ENCODE measurements around the gene ABHD2. TPM values are rescaled to one million over a fixed set of nuclear protein-coding genes. Genes with fewer than 3 reads are reported as not detected.

Gene ABHD2
- total and polyA plus RNA-seq, 4 donors = 11.7 to 200 (median 59.3) TPM

- whole genome bisulfite sequencing, 2 donors = 40 to 45% methylated on average over 4 of the region's 4 CpGs
- peak; percentile 73 for ATAC-seq (ENCODE audit: insufficient read depth, low FRiP score)
- no peak overlapping the region for H3K9ac ChIP-seq (ENCODE audit: insufficient read depth in 1 of 2, low read length in 2 of 2)
Observed at GRCh38 chr15:89105147-89105546, 16.9 kb downstream of the ABHD2 start.

DNA sequence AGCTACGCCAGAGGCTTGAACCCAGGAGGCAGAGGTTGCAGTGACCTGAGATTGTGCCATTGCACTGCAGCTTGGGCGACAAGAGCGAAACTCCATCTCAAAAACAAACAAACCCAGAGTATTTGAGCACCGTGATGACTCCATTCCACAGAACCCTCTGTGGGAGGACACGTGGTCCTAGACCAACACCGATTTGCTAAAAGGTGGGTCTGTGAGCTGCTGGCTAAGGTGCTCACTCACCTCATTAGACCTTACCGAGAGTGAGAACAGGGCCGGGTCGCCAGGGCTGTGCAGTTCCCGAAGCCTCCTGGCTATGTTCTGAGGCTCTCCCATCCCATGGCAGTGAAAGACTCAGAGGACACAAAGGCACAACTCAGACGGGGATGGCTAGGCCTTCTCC lies 17.9 kb downstream of the ABHD2 start:
- ATAC-seq (ENCODE audit: insufficient read depth, low FRiP score) (no peak), DNase-seq (no peak)
- no peaks in the 10 kb centered on the region for H3K27me3 ChIP-seq (ENCODE audit: control insufficient read depth in 3 of 3, insufficient read depth in 3 of 3, low read length in 2 of 3)
- no peaks in the 10 kb centered on the region for H3K9me3 ChIP-seq (ENCODE audit: control insufficient read depth in 4 of 4, insufficient read depth in 3 of 4, low read length in 3 of 4)
- TF ChIP-seq CTCF (IDR thresholded peaks at IDR 0.05; ENCODE audit: control extremely low read depth, extremely low read depth) = no peak
- H3K36me3 ChIP-seq (ENCODE audit: control insufficient read depth in 4 of 4, insufficient read depth in 4 of 4, low read length in 4 of 4) = peaks cover 0 to 12% (median 3%) of the 10 kb centered on the region in 4 donors
- H3K27ac ChIP-seq (ENCODE audit: low read depth in 1 of 2, low read length in 1 of 2) = peak overlapping the region; percentile 26 to 76
- H3K4me1 ChIP-seq (ENCODE audit: control insufficient read depth in 5 of 5, insufficient read depth in 5 of 5, low read length in 5 of 5) = peaks cover 0 to 26% (median 5%) of the 10 kb centered on the region in 5 donors
- 77 to 86% methylated on average over 11 of the region's 11 CpGs for WGBS, 2 donors
- H3K4me3 ChIP-seq = no peak overlapping the region
- no peak overlapping the region for H3K9ac ChIP-seq (ENCODE audit: insufficient read depth in 1 of 2, low read length in 2 of 2)

More at GRCh38 chr15:89105147-89105546, 16.9 kb downstream of the ABHD2 start:
- H3K4me3 ChIP-seq = no peak overlapping the region
- no peak for DNase-seq
- H3K4me1 ChIP-seq (ENCODE audit: control insufficient read depth in 5 of 5, insufficient read depth in 5 of 5, low read length in 5 of 5) = peaks cover 0 to 31% (median 5%) of the 10 kb centered on the region in 5 donors
- H3K27ac ChIP-seq (ENCODE audit: low read depth in 1 of 2, low read length in 1 of 2) = peak overlapping the region in 1 of 2 donors; percentile 74
- H3K36me3 ChIP-seq (ENCODE audit: control insufficient read depth in 4 of 4, insufficient read depth in 4 of 4, low read length in 4 of 4) = peaks cover 0 to 12% (median 3%) of the 10 kb centered on the region in 4 donors
- no peaks in the 10 kb centered on the region for H3K9me3 ChIP-seq (ENCODE audit: control insufficient read depth in 4 of 4, insufficient read depth in 3 of 4, low read length in 3 of 4)
- TF ChIP-seq CTCF (IDR thresholded peaks at IDR 0.05; ENCODE audit: control extremely low read depth, extremely low read depth) = no peak
- no peaks in the 10 kb centered on the region for H3K27me3 ChIP-seq (ENCODE audit: control insufficient read depth in 3 of 3, insufficient read depth in 3 of 3, low read length in 2 of 3)

GRCh38 chr15:89107984-89108383 lies 19.7 kb downstream of the ABHD2 start:
- H3K4me3 ChIP-seq = no peak overlapping the region
- H3K9me3 ChIP-seq (ENCODE audit: control insufficient read depth in 4 of 4, insufficient read depth in 3 of 4, low read length in 3 of 4) = no peaks in the 10 kb centered on the region
- no peaks in the 10 kb centered on the region for H3K27me3 ChIP-seq (ENCODE audit: control insufficient read depth in 3 of 3, insufficient read depth in 3 of 3, low read length in 2 of 3)
- no peak for ATAC-seq (ENCODE audit: insufficient read depth, low FRiP score)
- DNase-seq = peak in 1 of 3 donors; percentile 21
- H3K4me1 ChIP-seq (ENCODE audit: control insufficient read depth in 5 of 5, insufficient read depth in 5 of 5, low read length in 5 of 5) = peaks cover 5 to 28% (median 11%) of the 10 kb centered on the region in 5 donors
- WGBS, 2 donors = 54 to 71% methylated on average over 5 of the region's 5 CpGs
- peaks cover 0 to 9% (median 3%) of the 10 kb centered on the region in 4 donors for H3K36me3 ChIP-seq (ENCODE audit: control insufficient read depth in 4 of 4, insufficient read depth in 4 of 4, low read length in 4 of 4)
- peak overlapping the region; percentile 30 to 71 for H3K27ac ChIP-seq (ENCODE audit: low read depth in 1 of 2, low read length in 1 of 2)
- TF ChIP-seq CTCF (IDR thresholded peaks at IDR 0.05; ENCODE audit: control extremely low read depth, extremely low read depth) = no peak
- H3K9ac ChIP-seq (ENCODE audit: insufficient read depth in 1 of 2, low read length in 2 of 2) = no peak overlapping the region

DNA sequence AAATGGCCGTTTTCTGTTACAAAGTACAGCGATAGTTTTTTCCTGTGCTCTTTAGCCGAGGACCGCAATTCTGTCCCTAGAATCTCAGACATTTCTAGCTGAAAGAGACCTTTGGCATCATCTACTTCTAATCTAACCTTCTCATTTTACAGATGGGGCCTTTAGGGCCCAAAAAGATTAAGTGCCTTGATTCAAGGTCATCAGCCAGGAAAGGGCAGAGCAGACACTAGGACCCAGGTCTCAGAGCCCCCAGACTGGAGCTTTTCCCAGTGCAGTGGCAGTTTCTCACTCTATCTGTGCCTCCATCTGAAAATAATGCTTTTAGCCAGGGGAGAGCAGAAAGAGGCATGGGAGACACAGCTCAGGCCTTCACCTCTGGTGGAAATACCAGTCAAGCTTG lies 20.6 kb downstream of the ABHD2 start:
- 80 to 90% methylated on average over 4 of the region's 4 CpGs for WGBS, 2 donors
- H3K36me3 ChIP-seq (ENCODE audit: control insufficient read depth in 4 of 4, insufficient read depth in 4 of 4, low read length in 4 of 4) = peaks cover 0 to 6% (median 3%) of the 10 kb centered on the region in 4 donors
- H3K27ac ChIP-seq (ENCODE audit: low read depth in 1 of 2, low read length in 1 of 2) = peak overlapping the region; percentile 18 to 23
- TF ChIP-seq CTCF (IDR thresholded peaks at IDR 0.05; ENCODE audit: control extremely low read depth, extremely low read depth) = no peak
- H3K9ac ChIP-seq (ENCODE audit: insufficient read depth in 1 of 2, low read length in 2 of 2) = no peak overlapping the region
- no peak for ATAC-seq (ENCODE audit: insufficient read depth, low FRiP score)
- DNase-seq = no peak
- H3K4me1 ChIP-seq (ENCODE audit: control insufficient read depth in 5 of 5, insufficient read depth in 5 of 5, low read length in 5 of 5) = peaks cover 5 to 34% (median 12%) of the 10 kb centered on the region in 5 donors
- H3K27me3 ChIP-seq (ENCODE audit: control insufficient read depth in 3 of 3, insufficient read depth in 3 of 3, low read length in 2 of 3) = no peaks in the 10 kb centered on the region
- H3K4me3 ChIP-seq = no peak overlapping the region
- H3K9me3 ChIP-seq (ENCODE audit: control insufficient read depth in 4 of 4, insufficient read depth in 3 of 4, low read length in 3 of 4) = no peaks in the 10 kb centered on the region

Measured in lung (tissue), 12 donors.